Coronary artery (tissue), 2 donors: ENCODE data around the gene TPI1.
"Not testable (repeated sequence)": the region's sequence is repeated elsewhere in the genome, so short reads cannot be mapped to it uniquely, and the experiment has no call there.

ENCODE experiments used
- DNase-seq: peaks from one replicate; pipeline ENCODE4 v3.0.0-alpha.2; 2017; ENCODE audit warnings: low spot score
- H3K27ac ChIP-seq, 2 donors: fragments of 200-600 bp; sonication (generic); one replicate each; pipeline ENCODE4 v1.5.1; 2016 to 2019
- H3K4me3 ChIP-seq: fragments of 200-600 bp; sonication (generic); 2 replicates; pipeline ENCODE4 v1.5.1; 2016; ENCODE audit warnings: mild to moderate bottlenecking, moderate library complexity
- CTCF ChIP-seq: fragments of 200-600 bp; sonication (generic); IDR thresholded peaks from one replicate; pipeline ENCODE4 v1.5.1; 2019; ENCODE audit warnings: antibody characterized with exemption

TPI1 gene

GRCh38 chr12:6883252-6883651 lies 15.9 kb downstream of the TPI1 start:
- Histone ChIP-seq H3K27ac (no peak overlapping the region), H3K4me3 (no peak overlapping the region)
- DNase-seq = no peak
- no peak for TF ChIP-seq CTCF

GRCh38 chr12:6883683-6884082 lies 16.4 kb downstream of the TPI1 start:
- no peak overlapping the region for H3K27ac ChIP-seq
- no peak for DNase-seq
- TF ChIP-seq CTCF = no peak
- no peak overlapping the region for H3K4me3 ChIP-seq

- no peak for DNase-seq
- TF ChIP-seq CTCF = no peak
- Histone ChIP-seq H3K27ac (no peak overlapping the region), H3K4me3 (no peak overlapping the region)
Observed at GRCh38 chr12:6884539-6884938, 17.2 kb downstream of the TPI1 start.

GRCh38 chr12:6886206-6886999 lies 19.1 kb downstream of the TPI1 start:
- DNase-seq, H3K4me3 ChIP-seq, H3K27ac ChIP-seq: not testable (repeated sequence)

GRCh38 chr12:6887460-6887859 lies 20.1 kb downstream of the TPI1 start:
- DNase-seq = no peak
- no peak for TF ChIP-seq CTCF
- Histone ChIP-seq H3K4me3 (no peak overlapping the region), H3K27ac (no peak overlapping the region)

- H3K4me3 ChIP-seq = no peak overlapping the region
- no peak overlapping the region for H3K27ac ChIP-seq
- TF ChIP-seq CTCF = no peak
- no peak for DNase-seq
Observed at GRCh38 chr12:6888360-6888759, 21.0 kb downstream of the TPI1 start.

- not testable (repeated sequence) for DNase-seq, H3K27ac ChIP-seq, H3K4me3 ChIP-seq
Observed at GRCh38 chr12:6888794-6889193, 21.5 kb downstream of the TPI1 start.

- H3K4me3 ChIP-seq, DNase-seq: not testable (repeated sequence)
- H3K27ac ChIP-seq = peak overlapping the region; percentile 88 to 90
Observed at GRCh38 chr12:6889775-6890573, 22.6 kb downstream of the TPI1 start.
